HG02943 (cell line): ENCODE data around the gene LGALS14.
"Not testable (repeated sequence)": the region's sequence is repeated elsewhere in the genome, so short reads cannot be mapped to it uniquely, and the experiment has no call there.

Experiments used
- ATAC-seq: cut with Tn5 transposase; IDR thresholded peaks from one replicate; pipeline ENCODE4 v1.9.1; 2021; ENCODE audit warnings: mild to moderate bottlenecking, low read depth, moderate library complexity; ENCODE audit not compliant: unreplicated experiment

The LGALS14 gene

GRCh38 chr19:39704181-39705044 is at the start of gene LGALS14:
Gene LGALS14, plus strand, starts transcription at chr19:39704481. Its CDS starts 48 bp downstream, at chr19:39704529.
- no peak for ATAC-seq

- no peak for ATAC-seq
Observed at GRCh38 chr19:39655613-39656012, 48.7 kb upstream of the LGALS14 start, which contains the start of gene LGALS16. Gene LGALS16, plus strand, starts transcription at chr19:39655913. Its CDS starts 49 bp downstream, at chr19:39655962.

GRCh38 chr19:39659791-39660190 is 44.5 kb upstream of the LGALS14 start:
- ATAC-seq: no peak

- no peak for ATAC-seq
Observed at GRCh38 chr19:39660661-39661060, 43.6 kb upstream of the LGALS14 start.

- no peak for ATAC-seq
Observed at GRCh38 chr19:39661565-39661964, 42.7 kb upstream of the LGALS14 start.

- not testable (repeated sequence) for ATAC-seq
Observed at GRCh38 chr19:39669860-39670259, 34.4 kb upstream of the LGALS14 start.

GRCh38 chr19:39670998-39671397 is 33.3 kb upstream of the LGALS14 start:
- ATAC-seq: no peak

- ATAC-seq: no peak
Observed at GRCh38 chr19:39671739-39672363, 32.4 kb upstream of the LGALS14 start.

GRCh38 chr19:39672473-39672872 is 31.8 kb upstream of the LGALS14 start:
- ATAC-seq: no peak

- ATAC-seq: not testable (repeated sequence)
Observed at GRCh38 chr19:39673862-39674261, 30.4 kb upstream of the LGALS14 start.

GRCh38 chr19:39676004-39676403 is 28.3 kb upstream of the LGALS14 start:
- no peak for ATAC-seq

GRCh38 chr19:39677961-39678889 is 26.1 kb upstream of the LGALS14 start:
- ATAC-seq: no peak

GRCh38 chr19:39679056-39679790 is 25.1 kb upstream of the LGALS14 start:
- no peak for ATAC-seq

GRCh38 chr19:39679791-39680168 is 24.5 kb upstream of the LGALS14 start:
- ATAC-seq: no peak

GRCh38 chr19:39680593-39680992 is 23.7 kb upstream of the LGALS14 start:
- ATAC-seq: no peak

- no peak for ATAC-seq
Observed at GRCh38 chr19:39681416-39681815, 22.9 kb upstream of the LGALS14 start.

GRCh38 chr19:39684267-39684666 is 20.0 kb upstream of the LGALS14 start:
- ATAC-seq: no peak

GRCh38 chr19:39686739-39687138 is 17.5 kb upstream of the LGALS14 start:
- no peak for ATAC-seq

GRCh38 chr19:39688637-39689036 is 15.6 kb upstream of the LGALS14 start:
- not testable (repeated sequence) for ATAC-seq

GRCh38 chr19:39692166-39692565 is 12.1 kb upstream of the LGALS14 start:
- no peak for ATAC-seq
